HEK293 (cell line): Measurements from ENCODE around the gene TBL1XR1.

Experiments used
- CTCF ChIA-PET: fragments of 350-600 bp; formaldehyde crosslinking; extraction: SDS; loops from one replicate; lab custom pipeline; 2021; ENCODE audit warnings: antibody characterized with exemption; lab: Yijun Ruan, JAX
- POLR2A ChIA-PET: fragments of 300-600 bp; formaldehyde crosslinking; extraction: SDS; loops from one replicate; lab custom pipeline; 2020; ENCODE audit warnings: antibody characterized with exemption, inconsistent platforms; lab: Yijun Ruan, JAX
- H3K27ac ChIP-seq: fragments of 200-500 bp; sonication (Bioruptor generic); 2 replicates; pipeline ENCODE4 v1.5.1; 2014; ENCODE audit warnings: low read depth, low read length, control low read depth, inconsistent platforms; ENCODE audit errors: extremely low read depth
- H3K36me3 ChIP-seq, 2 experiments: fragments of 200-500 bp in 1 of 2; sonication (Bioruptor generic) in 1 of 2; 1 replicate in 1 of 2; 2 replicates in 1 of 2; pipeline ENCODE4 v1.5.1; 2014 to 2017; ENCODE audit warnings: inconsistent platforms in 2 of 2, low read length in 2 of 2; ENCODE audit not compliant: control insufficient read depth in 2 of 2, insufficient read depth in 1 of 2
- H3K4me1 ChIP-seq: fragments of 200-500 bp; sonication (Bioruptor generic); 2 replicates; pipeline ENCODE4 v1.5.1; 2014; ENCODE audit warnings: mild to moderate bottlenecking, low read length, inconsistent platforms; ENCODE audit not compliant: control insufficient read depth, insufficient read depth
- H3K4me3 ChIP-seq: 2 replicates; pipeline ENCODE4 v1.5.1; 2011; ENCODE audit warnings: low read depth, mild to moderate bottlenecking, control low read depth, low read length, moderate library complexity
- H3K9me3 ChIP-seq: fragments of 200-500 bp; sonication (Bioruptor generic); 2 replicates; pipeline ENCODE4 v1.5.1; 2014; ENCODE audit warnings: low read depth, low read length, inconsistent platforms; ENCODE audit not compliant: control insufficient read depth, insufficient read depth
- GFI1B ChIP-seq: fragments of 450-650 bp; formaldehyde crosslinking; IDR thresholded peaks from 2 replicates; pipeline ENCODE4 v1.5.1; 2016; ENCODE audit warnings: missing biosample characterization, missing genetic modification characterization
- KLF10 ChIP-seq: fragments of 450-650 bp; IDR thresholded peaks from 2 replicates; pipeline ENCODE4 v1.5.1; 2018; ENCODE audit warnings: missing biosample characterization, mild to moderate bottlenecking, missing genetic modification characterization
- PRDM1 ChIP-seq: fragments of 450-650 bp; formaldehyde crosslinking; IDR thresholded peaks from 2 replicates; pipeline ENCODE4; 2016; ENCODE audit warnings: missing biosample characterization, missing genetic modification characterization
- SALL2 ChIP-seq: fragments of 450-650 bp; formaldehyde crosslinking; IDR thresholded peaks from 2 replicates; pipeline ENCODE4 v1.5.0; 2017; ENCODE audit warnings: missing biosample characterization, mild to moderate bottlenecking, missing genetic modification characterization, borderline replicate concordance
- TCF7L2 ChIP-seq: IDR thresholded peaks from 2 replicates; pipeline ENCODE4 v1.6.1; 2011; ENCODE audit warnings: low read depth, mild to moderate bottlenecking, inconsistent platforms, low read length, moderate library complexity, borderline replicate concordance
- YY1 ChIP-seq: fragments of 450-650 bp; formaldehyde crosslinking; IDR thresholded peaks from 2 replicates; pipeline ENCODE4 v1.5.1; 2018; ENCODE audit warnings: missing biosample characterization, missing genetic modification characterization
- ZFP41 ChIP-seq: fragments of 450-650 bp; formaldehyde crosslinking; IDR thresholded peaks from 2 replicates; pipeline ENCODE4 v1.5.1; 2016; ENCODE audit warnings: missing biosample characterization, missing genetic modification characterization, borderline replicate concordance
- ZNF114 ChIP-seq: fragments of 450-650 bp; formaldehyde crosslinking; IDR thresholded peaks from 2 replicates; pipeline ENCODE4 v1.5.0; 2017; ENCODE audit warnings: missing biosample characterization, missing genetic modification characterization
- ZNF175 ChIP-seq: fragments of 450-650 bp; formaldehyde crosslinking; IDR thresholded peaks from 2 replicates; pipeline ENCODE4 v1.5.1; 2016; ENCODE audit warnings: missing biosample characterization, missing genetic modification characterization
- ZNF2 ChIP-seq: fragments of 450-650 bp; formaldehyde crosslinking; IDR thresholded peaks from 2 replicates; pipeline ENCODE4 v1.5.1; 2016; ENCODE audit warnings: missing biosample characterization, missing genetic modification characterization
- ZNF214 ChIP-seq: fragments of 450-650 bp; formaldehyde crosslinking; IDR thresholded peaks from 2 replicates; pipeline ENCODE4 v1.5.1; 2017; ENCODE audit warnings: missing biosample characterization, mild to moderate bottlenecking, missing genetic modification characterization, borderline replicate concordance
- ZNF223 ChIP-seq: fragments of 450-650 bp; formaldehyde crosslinking; IDR thresholded peaks from 2 replicates; pipeline ENCODE4 v1.5.1; 2016; ENCODE audit warnings: missing biosample characterization, missing genetic modification characterization
- ZNF24 ChIP-seq: fragments of 450-650 bp; formaldehyde crosslinking; IDR thresholded peaks from 2 replicates; pipeline ENCODE4 v1.5.1; 2016; ENCODE audit warnings: missing biosample characterization, missing genetic modification characterization
- ZNF416 ChIP-seq: fragments of 450-650 bp; formaldehyde crosslinking; IDR thresholded peaks from 2 replicates; pipeline ENCODE4 v1.5.1; 2016; ENCODE audit warnings: missing biosample characterization, missing genetic modification characterization
- ZNF433 ChIP-seq: fragments of 450-650 bp; formaldehyde crosslinking; IDR thresholded peaks from 2 replicates; pipeline ENCODE4 v1.5.1; 2016; ENCODE audit warnings: missing biosample characterization, missing genetic modification characterization, low read depth
- ZNF521 ChIP-seq: fragments of 450-650 bp; formaldehyde crosslinking; IDR thresholded peaks from 2 replicates; pipeline ENCODE4 v1.5.1; 2017; ENCODE audit warnings: missing biosample characterization, mild to moderate bottlenecking, missing genetic modification characterization
- ZNF548 ChIP-seq: fragments of 450-650 bp; formaldehyde crosslinking; IDR thresholded peaks from 2 replicates; pipeline ENCODE4 v1.5.1; 2016; ENCODE audit warnings: missing biosample characterization, missing genetic modification characterization
- ZNF560 ChIP-seq: fragments of 450-650 bp; formaldehyde crosslinking; IDR thresholded peaks from 2 replicates; pipeline ENCODE4 v1.5.1; 2017; ENCODE audit warnings: missing biosample characterization, missing genetic modification characterization, borderline replicate concordance
- ZNF610 ChIP-seq: fragments of 450-650 bp; formaldehyde crosslinking; IDR thresholded peaks from 2 replicates; pipeline ENCODE4 v1.5.1; 2016; ENCODE audit warnings: missing biosample characterization, missing genetic modification characterization, borderline replicate concordance
- ZNF777 ChIP-seq: fragments of 450-650 bp; formaldehyde crosslinking; IDR thresholded peaks from 2 replicates; pipeline ENCODE4 v1.5.1; 2017; ENCODE audit warnings: missing biosample characterization, missing genetic modification characterization, borderline replicate concordance
- ZNF785 ChIP-seq: fragments of 450-650 bp; formaldehyde crosslinking; IDR thresholded peaks from 2 replicates; pipeline ENCODE4 v1.5.1; 2016; ENCODE audit warnings: missing biosample characterization, missing genetic modification characterization
- ZNF791 ChIP-seq: fragments of 450-650 bp; formaldehyde crosslinking; IDR thresholded peaks from 2 replicates; pipeline ENCODE4 v1.5.1; 2016; ENCODE audit warnings: missing biosample characterization, missing genetic modification characterization
- ZNF843 ChIP-seq: fragments of 450-650 bp; formaldehyde crosslinking; IDR thresholded peaks from 2 replicates; pipeline ENCODE4 v1.5.1; 2016; ENCODE audit warnings: missing biosample characterization, missing genetic modification characterization
- ZSCAN4 ChIP-seq: fragments of 450-650 bp; formaldehyde crosslinking; IDR thresholded peaks from 2 replicates; pipeline ENCODE4 v1.5.1; 2017; ENCODE audit warnings: missing biosample characterization, missing genetic modification characterization

The TBL1XR1 gene

GRCh38 chr3:177034832-177035475 is 162.3 kb downstream of the TBL1XR1 start:
- peaks cover 4 to 54% of the 10 kb centered on the region in 2 experiments for H3K36me3 ChIP-seq
- POLR2A ChIA-PET, result no interaction called here

GRCh38 chr3:177026505-177027277 is 170.6 kb downstream of the TBL1XR1 start:
- Histone ChIP-seq H3K36me3 (peaks cover 0 to 31% of the 10 kb centered on the region in 2 experiments; a peak in 1 of 3 replicates), H3K9me3 (no peaks in the 10 kb centered on the region), H3K27ac (no peak overlapping the region), H3K4me3 (no peak overlapping the region), H3K4me1 (no peaks in the 10 kb centered on the region)
- CTCF ChIA-PET, result no interaction called here
- POLR2A ChIA-PET, result interaction anchor here (0.5 kb wide), 1 partner anchor 148 kb away, joined by 3 read pairs; no protein-coding TSS in a partner anchor
- no peak for TF ChIP-seq ZNF548 (tag by site-specific recombination)
- no peak for TF ChIP-seq ZSCAN4 (tag by site-specific recombination)
- no peak for TF ChIP-seq ZNF777 (tag by site-specific recombination)
- no peak for TF ChIP-seq ZNF416 (tag by site-specific recombination)
- TF ChIP-seq ZNF223 (tag by site-specific recombination), result no peak
- no peak for TF ChIP-seq ZNF843
- TF ChIP-seq ZFP41 (tag by site-specific recombination), result no peak
- TF ChIP-seq ZNF791, result no peak
- no peak for TF ChIP-seq ZNF114
- no peak for TF ChIP-seq ZNF24
- TF ChIP-seq ZNF433 (tag by site-specific recombination), result no peak
- TF ChIP-seq YY1 (tag by site-specific recombination), result no peak
- TF ChIP-seq GFI1B, result no peak
- TF ChIP-seq ZNF214 (tag by site-specific recombination), result no peak
- TF ChIP-seq ZNF610 (tag by site-specific recombination), result no peak
- no peak for TF ChIP-seq ZNF521 (tag by site-specific recombination)

More at GRCh38 chr3:177034832-177035475, 162.3 kb downstream of the TBL1XR1 start:
- no peaks in the 10 kb centered on the region for H3K4me1 ChIP-seq
- no peak overlapping the region for H3K27ac ChIP-seq
- H3K9me3 ChIP-seq, result no peaks in the 10 kb centered on the region
- H3K4me3 ChIP-seq, result no peak overlapping the region
- TF ChIP-seq TCF7L2 (no peak), PRDM1 (tag by site-specific recombination) (peak; percentile 94)
- CTCF ChIA-PET, result interaction anchor here (0.6 to 0.7 kb wide), 6 partner anchors 12 to 388 kb away, joined by 3 to 6 read pairs (median 3); no protein-coding TSS in a partner anchor

GRCh38 chr3:177015881-177016280 is 181.4 kb downstream of the TBL1XR1 start:
- POLR2A ChIA-PET, result no interaction called here
- TF ChIP-seq ZNF175 (tag by site-specific recombination), result no peak
- TF ChIP-seq ZNF560 (tag by site-specific recombination), result no peak
- TF ChIP-seq KLF10, result no peak
- no peak for TF ChIP-seq ZNF2 (tag by site-specific recombination)
- TF ChIP-seq ZNF785 (tag by site-specific recombination), result no peak
- no peak for TF ChIP-seq SALL2 (tag by site-specific recombination)
- TF ChIP-seq, all 188 proteins: peak for 0
- no peak overlapping the region for H3K27ac ChIP-seq
- H3K4me3 ChIP-seq, result no peak overlapping the region
- H3K9me3 ChIP-seq, result no peaks in the 10 kb centered on the region
- H3K36me3 ChIP-seq, result peaks cover 0 to 8% of the 10 kb centered on the region in 2 experiments; a peak in 2 of 3 replicates
- H3K4me1 ChIP-seq, result no peaks in the 10 kb centered on the region
- CTCF ChIA-PET, result no interaction called here
